IPS DF 4.7 (cell line): ENCODE measurements around the gene NR6A1.

Experiments
- DNase-seq: peaks from one replicate; pipeline ENCODE4 v3.0.0-alpha.2; 2013; ENCODE audit warnings: low spot score; ENCODE audit errors: extremely low read depth

Gene NR6A1

DNA sequence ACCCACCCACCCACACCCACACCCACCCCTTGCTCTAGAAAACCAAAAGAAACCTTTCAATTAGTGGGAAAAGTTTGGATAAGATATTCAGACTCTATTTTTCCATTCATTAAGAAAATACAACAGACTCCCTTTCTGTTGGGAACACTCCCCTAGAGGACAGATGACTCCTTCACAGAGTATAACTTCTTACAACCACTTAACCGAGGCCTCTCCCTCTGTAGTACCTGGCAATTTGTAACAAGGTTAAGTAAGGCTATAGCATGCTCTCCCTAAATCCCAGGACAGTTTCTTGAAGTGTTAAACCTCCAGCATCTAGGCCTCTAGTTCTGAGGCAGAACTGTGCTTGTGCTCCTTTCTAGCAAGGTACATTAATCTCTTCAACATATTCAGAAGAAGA lies 188.0 kb downstream of the NR6A1 start:
- DNase-seq: no peak

GRCh38 chr9:124580186-124580585 lies 190.9 kb downstream of the NR6A1 start:
- DNase-seq: no peak

DNA sequence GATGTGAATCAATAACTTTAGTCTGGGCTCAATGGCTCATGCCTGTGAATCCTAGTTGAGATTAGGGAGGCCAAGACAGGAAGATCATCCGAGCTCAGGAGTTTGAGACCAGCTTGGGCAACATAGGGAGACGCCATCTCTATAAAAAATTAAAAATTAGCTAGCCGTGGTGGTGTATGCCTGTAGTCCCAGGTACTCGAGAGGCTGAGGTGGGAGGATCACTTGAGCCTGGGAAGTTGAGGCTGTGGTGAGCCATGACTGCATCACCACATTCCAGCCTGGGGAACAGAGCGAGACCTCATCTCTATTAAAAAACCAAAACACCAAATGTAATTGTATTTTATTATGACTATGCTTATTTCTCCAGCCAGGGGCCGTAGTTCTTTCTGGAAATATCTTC lies 194.4 kb downstream of the NR6A1 start:
- DNase-seq: no peak

DNA sequence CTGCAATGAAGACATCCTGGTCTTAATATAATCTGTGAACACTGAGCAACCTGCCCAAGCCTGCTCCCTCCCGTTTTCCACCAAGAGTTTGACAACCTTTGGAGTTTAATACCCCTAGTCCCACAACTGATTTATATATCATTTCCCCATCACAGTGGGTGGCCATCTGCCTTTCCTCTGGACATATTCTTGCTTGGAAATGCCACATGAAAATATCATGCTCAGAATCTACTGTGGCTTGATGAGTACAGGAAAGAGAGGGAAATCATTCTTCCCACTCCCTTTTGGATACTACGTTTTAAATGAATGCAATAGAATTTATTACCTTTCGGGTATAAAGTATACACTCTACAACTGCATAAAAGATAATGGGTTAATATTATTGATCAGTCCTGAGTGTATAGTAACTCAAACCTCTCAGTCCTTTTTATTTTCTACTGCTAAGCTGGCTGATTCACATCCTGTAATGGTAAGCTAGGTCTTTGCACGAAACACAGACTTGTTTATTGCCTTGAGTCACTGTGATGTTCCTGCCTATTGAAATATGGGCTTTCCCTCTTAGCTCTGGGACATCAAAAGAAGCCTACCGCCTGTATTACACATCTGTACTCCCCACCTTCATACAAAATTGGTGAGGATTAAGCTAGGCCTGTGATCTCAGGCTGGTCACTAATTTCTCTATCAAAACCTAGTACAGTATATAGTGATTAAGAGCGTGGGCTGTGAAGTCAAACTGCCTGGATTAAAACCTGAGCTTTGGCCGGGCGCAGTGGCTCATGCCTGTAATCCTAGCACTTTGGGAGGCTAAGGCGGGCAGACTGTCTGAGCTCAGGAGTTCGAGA lies 196.4 kb downstream of the NR6A1 start:
- DNase-seq: no peak

GRCh38 chr9:124570942-124571666 lies 200.0 kb downstream of the NR6A1 start:
- no peak for DNase-seq

DNA sequence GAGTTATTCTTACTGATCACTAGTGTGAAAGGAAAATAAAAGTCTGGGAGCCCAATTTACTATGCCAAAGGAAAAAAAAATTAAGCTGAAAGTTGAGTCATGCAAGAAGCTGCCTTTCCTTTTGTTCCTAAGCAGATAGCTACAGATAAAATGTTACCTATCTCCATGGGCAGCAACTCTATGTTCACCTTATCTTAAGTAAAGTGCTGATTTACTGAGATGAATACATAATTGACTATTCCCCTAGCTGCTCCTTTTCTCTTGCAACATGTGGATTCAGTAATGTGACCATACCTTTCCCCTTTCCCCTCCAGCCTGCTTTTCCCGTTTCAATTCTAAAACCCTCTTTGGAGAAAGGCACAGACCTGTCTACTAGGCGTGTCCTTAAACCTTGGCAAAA lies 201.2 kb downstream of the NR6A1 start:
- no peak for DNase-seq

DNA sequence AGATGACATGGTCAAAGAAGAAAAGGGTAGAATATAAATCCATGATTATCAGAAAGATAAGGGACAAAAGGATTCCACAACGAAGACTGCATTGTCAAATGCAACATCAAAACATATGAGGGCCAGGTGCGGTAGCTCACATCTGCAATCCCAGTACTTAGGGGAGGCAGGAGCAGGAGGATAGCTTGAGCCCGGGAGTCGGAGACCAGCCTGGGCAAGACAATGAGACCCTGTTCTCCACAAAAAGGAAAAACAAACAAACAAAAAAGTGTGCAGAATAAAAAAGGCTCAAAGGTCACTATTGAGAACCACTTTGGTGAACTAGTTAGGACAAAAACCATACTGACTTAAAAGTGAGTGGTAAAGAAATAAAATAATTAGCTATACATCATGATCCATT lies 203.7 kb downstream of the NR6A1 start:
- no peak for DNase-seq

- DNase-seq: no peak
These were observed 208.8 kb downstream of the NR6A1 start for GRCh38 chr9:124562328-124562727.

DNA sequence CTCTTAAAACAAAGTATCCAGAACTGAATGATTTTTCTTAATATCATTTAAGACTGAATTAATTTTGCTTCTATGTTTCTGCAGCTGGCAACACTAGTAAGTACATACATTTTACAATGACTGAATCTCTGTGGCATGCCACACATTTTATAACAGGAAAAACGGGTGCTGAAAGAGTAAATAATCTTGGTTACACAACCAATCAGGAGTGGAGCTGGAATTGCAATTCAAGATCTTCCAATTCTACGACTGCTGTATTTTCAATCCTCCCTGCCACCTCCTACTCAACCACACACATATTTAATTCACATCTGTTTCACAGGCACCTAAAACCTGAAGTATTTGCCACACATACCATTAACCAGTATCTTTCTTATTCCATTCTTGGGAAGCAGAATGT lies 211.2 kb downstream of the NR6A1 start:
- DNase-seq: no peak

DNA sequence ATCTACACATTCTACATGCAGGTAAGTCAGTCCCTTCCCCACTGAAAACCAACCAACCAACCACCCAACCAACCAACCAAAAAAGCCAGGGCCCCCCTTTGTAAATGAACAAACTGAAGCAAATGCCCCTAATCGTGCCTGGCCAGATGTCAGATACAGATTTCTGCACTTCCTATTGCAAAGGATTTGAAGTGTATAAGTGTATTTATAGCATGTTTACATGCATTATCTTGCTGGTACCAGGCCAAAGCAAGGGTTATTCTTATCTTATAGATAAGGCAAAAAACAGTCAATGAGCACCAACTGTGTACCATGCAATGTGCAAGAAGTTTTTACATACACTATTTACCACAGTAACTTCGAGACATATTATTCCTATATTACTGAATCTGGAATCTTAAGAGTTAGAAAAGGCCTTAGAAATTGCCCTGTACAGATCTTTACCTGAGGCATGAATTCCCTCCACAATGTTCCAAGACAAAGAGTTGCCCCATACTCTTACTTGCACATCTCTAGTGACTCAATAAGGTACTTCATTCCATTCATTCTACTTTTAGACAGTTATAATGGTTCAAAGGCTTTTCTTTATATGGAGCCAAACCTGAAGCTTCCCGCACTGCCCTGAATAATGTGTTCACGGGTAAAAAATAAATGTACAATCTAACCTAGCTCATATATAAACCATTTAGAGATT lies 212.2 kb downstream of the NR6A1 start:
- no peak for DNase-seq

GRCh38 chr9:124557895-124558294 lies 213.2 kb downstream of the NR6A1 start:
- DNase-seq: no peak

DNA sequence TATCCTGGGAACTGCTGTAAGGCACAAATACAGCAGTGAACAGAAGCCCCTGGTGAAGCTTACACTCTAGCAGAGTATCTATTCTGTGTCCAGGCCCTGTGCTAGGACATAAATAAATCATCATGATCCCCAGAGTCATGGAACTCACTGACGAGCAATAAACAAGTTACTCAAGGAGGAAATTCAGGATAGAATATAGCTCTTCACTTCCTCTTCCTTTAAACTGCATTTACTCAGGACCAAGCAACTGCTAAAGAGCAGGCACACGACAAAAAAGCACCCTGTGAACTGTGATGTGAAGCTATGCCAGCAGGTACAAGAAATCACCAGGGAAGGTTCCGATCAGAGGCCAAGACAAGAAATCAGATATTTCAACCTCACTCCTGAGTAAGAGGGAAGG lies 216.1 kb downstream of the NR6A1 start:
- no peak for DNase-seq

DNA sequence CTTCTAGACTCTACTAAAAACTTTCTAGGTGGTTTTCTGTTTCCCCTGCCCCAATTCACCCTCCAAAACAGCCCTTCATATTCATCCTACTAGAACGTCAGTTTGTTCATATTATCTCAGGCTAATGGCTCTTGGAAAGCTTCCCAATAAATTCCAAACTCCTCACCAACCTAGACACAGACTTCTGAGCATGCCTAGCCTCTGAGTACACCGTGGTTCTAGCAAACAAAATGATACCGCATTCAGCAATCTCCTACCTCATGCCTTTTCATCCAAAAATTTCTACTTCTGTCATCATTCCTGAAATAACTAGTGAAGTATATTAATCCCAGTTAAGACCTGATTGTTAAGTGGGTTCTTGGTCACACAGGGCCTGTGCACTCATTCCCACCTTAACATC lies 217.4 kb downstream of the NR6A1 start:
- no peak for DNase-seq

DNA sequence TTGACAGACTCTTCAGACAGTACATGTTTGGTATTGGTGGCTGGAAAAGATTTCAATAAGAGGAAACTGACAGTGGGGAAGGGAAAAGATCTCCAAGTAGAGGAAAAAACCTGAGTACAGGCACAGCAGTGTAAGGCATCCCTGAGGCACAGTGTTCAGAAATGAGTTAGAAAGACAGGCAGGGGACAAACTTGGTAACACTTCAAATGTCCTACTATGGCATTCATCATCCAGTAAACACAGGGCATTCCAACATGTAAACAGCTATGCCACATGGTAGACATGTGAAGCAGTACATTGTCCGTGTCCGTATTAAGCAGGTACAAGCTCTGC lies 218.9 kb downstream of the NR6A1 start:
- DNase-seq: no peak

DNA sequence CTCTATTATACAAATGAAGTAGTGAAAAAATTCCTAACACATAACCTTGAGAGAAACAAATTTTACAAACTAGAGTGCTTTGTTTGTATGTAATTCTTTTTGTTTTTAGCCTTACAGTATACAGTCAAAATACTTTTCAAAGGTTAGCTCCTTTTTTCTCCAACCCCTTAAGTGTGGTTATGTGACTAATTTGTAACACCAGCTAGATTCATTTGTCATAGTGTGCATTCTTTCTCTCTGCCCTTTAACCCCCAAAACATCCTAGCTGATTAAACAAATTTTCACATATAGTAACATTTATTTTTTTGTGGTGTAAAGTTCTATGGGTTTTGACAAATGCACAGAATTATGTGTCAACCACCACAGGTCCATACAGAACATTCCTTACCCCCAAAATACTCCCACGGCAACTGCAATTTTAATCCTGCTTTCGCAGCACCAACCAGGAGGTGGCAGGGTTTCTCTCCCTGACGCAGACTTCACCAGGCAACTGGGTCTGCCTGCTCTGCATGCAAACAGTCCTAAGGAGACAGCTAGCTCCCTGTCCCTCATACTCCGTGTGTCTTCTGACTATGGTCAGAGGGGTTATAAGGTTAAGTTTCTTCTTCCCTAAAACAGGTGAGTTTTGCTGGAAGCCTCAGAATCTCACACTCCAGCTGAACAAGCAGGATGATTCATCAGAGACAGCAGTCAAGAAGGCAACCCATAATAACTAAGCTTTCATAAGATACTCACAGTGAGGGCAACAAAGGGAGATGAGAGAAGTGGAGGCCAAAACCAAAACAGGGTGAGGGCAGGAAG lies 219.4 kb downstream of the NR6A1 start:
- DNase-seq: peak; percentile 33

DNA sequence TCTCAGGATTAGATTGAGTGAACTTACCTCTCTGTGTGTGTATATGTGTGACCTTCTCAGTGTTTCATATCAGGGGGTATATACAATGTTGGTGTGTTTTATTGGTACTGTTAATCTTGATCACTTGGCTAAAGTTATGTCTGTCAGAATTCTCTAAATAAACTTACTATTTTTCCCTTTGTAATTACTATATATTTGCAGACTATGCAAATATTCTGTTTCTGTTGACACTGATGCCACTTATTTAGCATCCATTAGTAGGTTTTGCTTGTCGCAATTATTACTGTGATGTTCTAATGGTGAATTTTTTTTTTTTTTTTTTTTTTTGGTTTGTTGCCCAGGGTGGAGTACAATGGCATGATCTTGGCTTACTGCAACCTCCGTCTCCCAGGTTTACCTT lies 221.0 kb downstream of the NR6A1 start:
- no peak for DNase-seq

DNA sequence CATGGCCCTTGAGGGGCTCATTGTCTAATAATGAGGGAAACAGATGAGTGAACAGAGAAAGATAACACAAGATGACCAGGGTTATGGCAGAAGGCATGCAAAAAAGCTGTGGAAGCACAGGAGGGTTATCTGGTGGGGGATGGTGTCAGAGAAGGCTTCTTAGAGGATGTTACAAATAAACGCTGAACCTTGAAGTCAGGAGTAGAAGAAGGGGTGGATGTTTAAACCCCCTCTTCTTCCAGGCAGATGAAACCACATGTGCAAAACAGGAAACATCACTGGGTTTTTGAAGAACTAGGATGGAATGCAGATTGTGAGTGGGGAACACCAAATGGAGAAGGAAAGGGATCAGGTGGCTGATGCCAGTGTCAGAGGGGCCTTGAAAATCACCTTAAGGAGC lies 222.1 kb downstream of the NR6A1 start:
- no peak for DNase-seq

DNA sequence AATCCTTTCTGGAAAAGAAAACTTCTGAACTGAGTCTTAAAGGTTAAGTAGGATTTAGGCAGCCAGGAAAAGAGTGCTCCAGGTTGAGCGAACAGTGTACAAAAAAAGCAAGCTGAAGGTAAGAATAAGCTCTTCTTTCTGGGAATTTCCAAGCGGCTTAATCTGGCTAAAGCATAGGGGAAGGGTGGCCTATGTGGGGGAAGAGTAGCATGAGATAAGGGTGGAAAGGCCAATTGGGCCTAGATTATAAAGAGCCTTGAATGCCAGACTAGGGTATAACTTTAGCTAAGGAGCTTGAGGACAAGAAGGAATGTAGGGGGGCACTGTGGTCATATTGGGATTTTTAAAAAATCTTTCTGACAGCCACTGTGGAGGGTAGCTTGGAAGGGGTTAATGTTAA lies 226.6 kb downstream of the NR6A1 start:
- DNase-seq: no peak

- DNase-seq: no peak
These were observed 229.3 kb downstream of the NR6A1 start for GRCh38 chr9:124541824-124542223.

DNA sequence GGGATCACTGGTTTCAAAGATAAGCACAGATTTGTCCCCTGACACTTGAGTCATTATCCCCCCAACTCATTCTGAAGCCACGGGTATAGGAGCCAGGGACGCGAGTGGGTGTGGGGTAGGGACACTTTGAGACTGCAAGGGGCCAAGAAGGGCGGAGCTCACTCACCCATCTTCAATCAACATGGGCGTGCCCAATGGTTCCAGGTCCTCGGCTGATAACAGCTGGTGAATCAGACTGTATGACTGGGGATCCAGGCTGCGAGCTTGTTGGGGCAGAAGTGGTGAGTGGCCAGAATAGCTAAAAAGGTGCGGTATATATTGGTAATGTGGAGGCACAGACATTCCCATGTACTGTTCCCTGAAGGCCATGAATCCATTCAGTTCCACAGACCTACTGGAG lies 233.2 kb downstream of the NR6A1 start:
- no peak for DNase-seq

DNA sequence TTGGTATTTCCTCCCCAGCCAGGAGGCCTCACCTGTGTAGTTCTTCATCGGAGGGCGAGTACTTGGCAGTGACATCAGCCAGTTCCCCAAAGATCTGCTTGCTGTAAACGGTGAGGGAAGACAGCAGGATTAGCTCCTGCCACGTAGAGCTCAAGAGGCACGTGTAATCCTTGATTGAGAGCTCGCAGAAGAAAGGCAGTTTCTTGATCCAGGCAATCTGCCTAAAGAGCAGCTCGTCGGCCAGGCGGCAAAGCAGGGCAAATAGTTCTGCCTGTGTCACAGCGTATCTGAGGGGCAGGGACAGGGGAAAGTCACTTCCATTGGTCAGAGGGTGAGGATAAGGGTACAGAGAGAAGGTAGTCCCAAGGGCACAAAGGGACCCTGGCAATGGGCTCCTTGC lies 235.3 kb downstream of the NR6A1 start:
- DNase-seq: no peak

GRCh38 chr9:124532897-124533296 lies 238.2 kb downstream of the NR6A1 start:
- DNase-seq: no peak
